HepG2 (cell line): ENCODE results near the gene CTRL. TPM values are rescaled to one million over a fixed set of nuclear protein-coding genes. Genes with fewer than 3 reads are reported as not detected.

Experiments
- ATAC-seq: fragments of 200-7000 bp; cut with Tn5 transposase; 3 replicates; pipeline ENCODE4 v1.9.1; 2020; ENCODE audit warnings: mild to moderate bottlenecking, moderate library complexity
- BruUV-seq: library from RNA; stranded (reverse); fragments of 400-500 nt; replicated peaks from 2 replicates; lab custom pipeline; 2021; lab: Mats Ljungman, UMichigan
- CTCF ChIA-PET: fragments of 300-600 bp; formaldehyde crosslinking; extraction: SDS; loops from one replicate; lab custom pipeline; 2021; ENCODE audit warnings: low total read pairs, inconsistent platforms, low intra/inter-chr PET ratio; lab: Yijun Ruan, JAX
- POLR2A ChIA-PET: fragments of 350-600 bp; sonication (Branson Sonifier 250); formaldehyde crosslinking; loops from one replicate; lab custom pipeline; 2020; ENCODE audit warnings: antibody characterized with exemption, inconsistent platforms; lab: Yijun Ruan, JAX
- DNase-seq: peaks from one replicate; pipeline ENCODE4 v3.0.0-alpha.2; 2015; ENCODE audit warnings: low spot score
- FAIRE-seq: peaks from 3 replicates; lab custom pipeline; 2011; peaks lifted over from hg19 to GRCh38; lab: Jason Lieb, UNC
- H2AFZ ChIP-seq: one replicate; pipeline ENCODE4 v1.6.1; 2011; ENCODE audit warnings: low read length, inconsistent platforms
- H3K27ac ChIP-seq: fragments of 300-600 bp; 3 replicates; pipeline ENCODE4 v1.8.0; 2011; ENCODE audit warnings: mixed run types, mild to moderate bottlenecking, mixed read lengths, low read length, inconsistent platforms; ENCODE audit not compliant: insufficient read depth; ENCODE audit errors: extremely low read length
- H3K27me3 ChIP-seq, 2 experiments: fragments of 200-600 bp in 1 of 2; 2 replicates in 1 of 2; 3 replicates in 1 of 2; pipeline versions ENCODE4 v1.6.0 to v1.8.0; 2011; ENCODE audit warnings: low read length in 2 of 2, mild to moderate bottlenecking in 2 of 2, moderate library complexity in 2 of 2, inconsistent platforms in 1 of 2; ENCODE audit not compliant: insufficient read depth in 2 of 2, control insufficient read depth in 1 of 2
- H3K36me3 ChIP-seq, 2 experiments: fragments of 200-600 bp in 1 of 2; replicated peaks in 1 of 2; 2 replicates in 1 of 2; 3 replicates in 1 of 2; pipeline versions ENCODE4 v1.5.1 to v1.8.0; 2011; ENCODE audit warnings: low read length in 2 of 2, inconsistent platforms in 1 of 2; ENCODE audit not compliant: insufficient read depth in 2 of 2, control insufficient read depth in 1 of 2
- H3K4me1 ChIP-seq: 2 replicates; pipeline ENCODE4 v1.5.1; 2012; ENCODE audit warnings: low read length, inconsistent platforms; ENCODE audit not compliant: insufficient read depth
- H3K4me2 ChIP-seq: 2 replicates; pipeline ENCODE4 v1.6.0; 2011; ENCODE audit warnings: low read depth, low read length, inconsistent platforms
- H3K4me3 ChIP-seq, 3 experiments: fragments of 200-600 bp in 1 of 3; sonication (generic), shearing (Covaris generic) in 1 of 3; replicated peaks in 1 of 3; 2 replicates each; pipeline ENCODE4 v1.5.1; 2011 to 2016; ENCODE audit warnings: low read length in 3 of 3, inconsistent platforms in 2 of 3, low read depth in 2 of 3, mild to moderate bottlenecking in 2 of 3, control low read depth in 1 of 3, mixed read lengths in 1 of 3; ENCODE audit not compliant: insufficient read depth in 1 of 3
- H3K79me2 ChIP-seq: one replicate; pipeline ENCODE4 v1.6.1; 2011; ENCODE audit warnings: low read length, inconsistent platforms; ENCODE audit not compliant: insufficient read depth
- H3K9ac ChIP-seq: 2 replicates; pipeline ENCODE4 v1.6.0; 2011; ENCODE audit warnings: mild to moderate bottlenecking, low read depth, low read length, inconsistent platforms; ENCODE audit not compliant: insufficient read depth
- H3K9me3 ChIP-seq: 2 replicates; pipeline ENCODE4 v1.5.1; 2012; ENCODE audit warnings: mild to moderate bottlenecking, low read length
- H4K20me1 ChIP-seq: 2 replicates; pipeline ENCODE4 v1.6.0; 2011; ENCODE audit warnings: inconsistent platforms, mild to moderate bottlenecking, low read length, moderate library complexity; ENCODE audit not compliant: insufficient read depth
- AGO2 ChIP-seq: fragments of 200-400 bp; formaldehyde crosslinking; optimal IDR thresholded peaks from 2 replicates; pipeline ENCODE3; 2017; ENCODE audit warnings: mild to moderate bottlenecking, low read depth, low read length, moderate library complexity
- BHLHE40 ChIP-seq: IDR thresholded peaks from 2 replicates; pipeline ENCODE4 v1.6.1; 2011; ENCODE audit warnings: low read length, improper control_type of control experiment
- CHCHD3 ChIP-seq: sonication (generic); formaldehyde crosslinking; IDR thresholded peaks from 2 replicates; pipeline ENCODE4 v1.8.0; 2022; ENCODE audit warnings: mild to moderate bottlenecking, missing genetic modification reagents, moderate library complexity
- NFE2L2 ChIP-seq: fragments of 150-350 bp; IDR thresholded peaks from 2 replicates; pipeline ENCODE4 v1.6.1; 2014; ENCODE audit warnings: low read length
- RELA ChIP-seq: sonication (generic); formaldehyde crosslinking; IDR thresholded peaks from 2 replicates; pipeline ENCODE4 v1.4.0; 2020; ENCODE audit warnings: missing genetic modification reagents
- ZNF263 ChIP-seq: sonication (generic); formaldehyde crosslinking; IDR thresholded peaks from 2 replicates; pipeline ENCODE4 v1.4.0; 2020; ENCODE audit warnings: missing genetic modification reagents
- ZNF512B ChIP-seq: sonication (generic); formaldehyde crosslinking; IDR thresholded peaks from 2 replicates; pipeline ENCODE4 v1.5.1; 2020; ENCODE audit warnings: missing genetic modification reagents, mild to moderate bottlenecking, borderline replicate concordance
- ZNF850 ChIP-seq: sonication (generic); formaldehyde crosslinking; conservative IDR thresholded peaks from 2 replicates; pipeline ENCODE4 v1.9.0; 2021; ENCODE audit warnings: mild to moderate bottlenecking, missing genetic modification reagents
- WGBS: methylation state at CpG from one replicate; pipeline ENCODE4 v1.1.6; 2017; ENCODE audit warnings: low lambda C conversion rate; 5-methylcytosine and 5-hydroxymethylcytosine counted together
- in situ Hi-C: cut with HindIII; loops from 2 replicates; pipeline ENCODE4 v1.10.0; 2017; ENCODE audit warnings: low pct_unique_long_range_greater_than_20kb; ENCODE audit not compliant: extremely low pct_ligation_motif_present
- intact Hi-C: fragments of 100-400 bp; cut with micrococcal nuclease; formaldehyde crosslinking; loops from one replicate; pipeline ENCODE4 v1.10.0; 2022; ENCODE audit not compliant: unreplicated experiment
- polyA plus RNA-seq, 8 experiments: library from polyadenylated mRNA; depleted of rRNA in 3 of 8; stranded (reverse) in 7 of 8; unstranded in 1 of 8; fragments of >200 nt; fragmentation: Illumina TruSeq in 4 of 8; extraction: Trizol in 4 of 8; gene quantifications; 2 replicates each; pipeline versions ENCODE4 v1.2.1 to v1.2.3, GENCODE V29; 2011 to 2016; ENCODE audit warnings: low read depth in 4 of 8, missing spikeins in 1 of 8, mixed read lengths in 1 of 8; ENCODE audit not compliant: insufficient read depth in 1 of 8
- total RNA-seq, 5 experiments: library from RNA; depleted of rRNA; stranded (reverse); fragments of >200 nt; fragmentation: Illumina TruSeq; extraction: Trizol; gene quantifications; 2 replicates each; pipeline ENCODE4 v1.2.3, GENCODE V29; 2016; ENCODE audit warnings: low read depth in 1 of 5

The CTRL gene
- total and polyA plus RNA-seq, 2 of the 13 experiments (the other 11 are each of a cell fraction or from before 2014, with no cell fraction given) = 1.9 to 2.7 TPM

- intact Hi-C loops (no loop called here), in situ Hi-C loops (loop anchor here (5.0 to 10.0 kb wide), 2 partner anchors 42 to 159 kb away; no protein-coding TSS in a partner anchor)
- no peaks in the 10 kb centered on the region for H3K79me2 ChIP-seq
- no peaks in the 10 kb centered on the region for H4K20me1 ChIP-seq
- no peak overlapping the region for H2AFZ ChIP-seq
- no peak overlapping the region for H3K4me2 ChIP-seq
- CTCF ChIA-PET = interaction anchor here (5.3 kb wide), 1 partner anchor 43 kb away, joined by 63 read pairs; no protein-coding TSS in a partner anchor
- no peaks in the 10 kb centered on the region for H3K9me3 ChIP-seq
- ATAC-seq (no peak), DNase-seq (no peak), FAIRE-seq (no peak)
- POLR2A ChIA-PET = interaction anchor here (1.0 to 1.2 kb wide), 2 partner anchors 28 to 49 kb away, joined by 3 to 4 read pairs; no protein-coding TSS in a partner anchor
- TF ChIP-seq CHCHD3 (CRISPR knock-in tag) (no peak), AGO2 (peak; percentile 51), RELA (CRISPR knock-in tag) (no peak), NFE2L2 (peak; percentile 50; the same call in 1 of the 2 replicates), ZNF512B (CRISPR knock-in tag) (no peak), BHLHE40 (no peak), ZNF263 (peak; percentile 79), ZNF850 (CRISPR knock-in tag) (no peak)
- H3K36me3 ChIP-seq = peaks cover 25 to 49% of the 10 kb centered on the region in 2 experiments
- no peak overlapping the region for H3K4me3 ChIP-seq
- no peaks in the 10 kb centered on the region for H3K27me3 ChIP-seq
- BruUV-seq = no TSS peak
- 92% methylated on average over 12 of the region's 12 CpGs for WGBS
- no peak overlapping the region for H3K9ac ChIP-seq
- no peak overlapping the region for H3K27ac ChIP-seq
- peaks cover 31% of the 10 kb centered on the region for H3K4me1 ChIP-seq
Observed at GRCh38 chr16:67885545-67885944, 46.1 kb downstream of the CTRL start.
